HG03575 (cell line): ENCODE data around the gene SNRPD2.
"Not testable (repeated sequence)": the region's sequence is repeated elsewhere in the genome, so short reads cannot be mapped to it uniquely, and the experiment has no call there.

Experiments
- ATAC-seq: cut with Tn5 transposase; IDR thresholded peaks from one replicate; pipeline ENCODE4 v1.9.1; 2021; ENCODE audit not compliant: unreplicated experiment, insufficient number of reproducible peaks, low FRiP score; ENCODE audit errors: extremely low read depth

SNRPD2 gene

DNA sequence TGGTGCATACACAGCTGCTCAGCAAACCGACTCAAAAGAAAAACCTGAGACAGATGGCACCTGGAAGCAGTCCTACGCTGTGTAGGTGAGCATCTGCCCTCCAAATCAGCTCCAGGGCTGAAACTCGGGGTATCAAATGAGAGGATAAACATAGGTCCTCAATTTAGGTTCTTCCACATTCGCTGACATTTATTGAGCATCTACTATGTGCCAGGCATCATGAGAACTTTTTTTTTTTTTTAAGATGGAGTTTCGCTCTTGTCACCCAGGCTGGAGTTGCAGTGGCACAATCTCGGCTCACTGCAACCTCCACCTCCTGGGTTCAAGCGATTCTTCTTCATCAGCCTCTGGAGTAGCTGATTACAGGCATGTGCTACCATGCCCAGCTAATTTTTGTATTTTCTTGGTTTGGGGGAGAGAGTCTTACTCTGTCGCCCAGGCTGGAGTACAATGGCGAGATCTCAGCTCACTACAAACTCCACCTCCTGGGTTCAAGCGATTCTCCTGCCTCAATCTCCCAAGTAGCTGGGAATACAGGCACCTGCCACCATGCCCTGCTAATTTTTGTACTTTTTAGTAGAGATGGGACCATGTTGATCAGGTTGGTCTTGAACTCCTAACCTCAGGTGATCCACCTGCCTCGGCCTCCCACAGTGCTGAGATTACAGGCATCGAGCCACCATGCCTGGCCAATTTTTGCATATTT lies 14.1 kb upstream of the SNRPD2 start:
- no peak for ATAC-seq

DNA sequence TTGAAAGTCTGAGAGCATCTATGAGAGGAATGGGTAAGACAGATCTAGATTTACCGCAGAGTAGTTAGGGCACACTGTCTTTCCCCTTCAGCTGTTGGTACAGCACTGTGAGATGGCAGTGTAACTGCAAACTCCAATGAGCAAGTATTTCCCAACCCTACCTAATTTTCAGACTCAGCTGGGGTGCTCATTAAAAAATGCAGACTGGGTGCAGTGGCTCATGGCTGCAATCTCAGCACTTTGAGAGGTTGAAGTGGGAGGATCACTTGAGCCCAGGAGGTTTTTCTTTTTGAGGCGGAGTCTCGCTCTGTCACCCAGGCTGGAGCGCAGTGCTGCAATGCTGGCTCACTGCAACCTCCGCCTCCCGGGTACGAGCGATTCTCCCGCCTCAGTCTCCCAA lies 13.4 kb upstream of the SNRPD2 start:
- ATAC-seq, result no peak

DNA sequence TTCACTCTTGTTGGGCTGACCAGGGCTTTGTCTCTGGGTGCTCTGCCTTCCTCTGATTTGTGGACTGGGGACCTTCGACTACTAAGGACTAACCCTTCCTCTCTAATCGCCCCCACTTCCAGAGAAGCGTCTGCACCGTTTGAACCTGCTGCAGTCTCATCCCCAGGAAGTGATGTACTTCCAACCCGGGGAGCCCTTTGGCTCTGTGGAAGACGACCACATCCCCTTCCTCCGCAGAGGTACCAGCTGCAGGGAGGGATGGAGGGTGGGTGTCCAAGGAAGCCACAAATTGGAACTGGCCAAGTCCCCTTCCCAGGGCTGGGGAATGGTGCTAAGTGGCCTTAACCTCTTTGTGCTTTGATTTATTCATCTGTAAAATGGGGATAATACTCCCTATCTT lies 9.9 kb upstream of the SNRPD2 start:
- no peak for ATAC-seq

DNA sequence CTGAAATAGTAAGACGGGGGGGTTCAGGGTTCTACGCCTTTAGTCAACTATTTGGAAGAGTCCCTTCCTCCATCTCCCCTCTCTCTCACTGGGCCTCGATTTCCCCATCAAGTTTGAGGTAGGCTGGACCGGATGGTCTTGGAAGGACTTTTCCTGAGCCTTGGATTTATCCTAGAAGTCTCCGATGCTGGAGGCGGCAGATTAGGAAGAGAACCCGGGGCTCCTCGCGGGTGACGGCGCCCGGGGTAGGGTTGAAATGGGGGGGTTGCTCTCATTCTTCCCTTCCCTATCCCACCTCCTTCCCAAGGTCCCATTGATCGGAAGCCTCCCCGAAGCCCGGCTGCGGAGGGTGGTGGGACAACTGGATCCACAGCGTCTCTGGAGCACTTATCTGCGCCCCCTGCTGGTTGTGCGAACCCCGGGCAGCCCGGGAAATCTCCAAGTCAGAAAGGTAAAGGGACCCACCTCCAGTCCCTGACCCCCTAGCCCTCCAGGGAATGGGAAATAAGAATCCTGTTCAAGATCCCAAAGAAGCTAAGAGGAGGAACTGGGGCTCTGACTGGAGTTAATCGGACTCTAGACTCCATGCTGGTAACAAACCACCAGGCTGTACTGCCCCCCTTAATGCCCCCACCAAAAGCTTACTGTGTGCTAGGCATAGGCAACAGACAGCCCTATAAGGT lies 1.5 kb upstream of the SNRPD2 start:
- no peak for ATAC-seq

DNA sequence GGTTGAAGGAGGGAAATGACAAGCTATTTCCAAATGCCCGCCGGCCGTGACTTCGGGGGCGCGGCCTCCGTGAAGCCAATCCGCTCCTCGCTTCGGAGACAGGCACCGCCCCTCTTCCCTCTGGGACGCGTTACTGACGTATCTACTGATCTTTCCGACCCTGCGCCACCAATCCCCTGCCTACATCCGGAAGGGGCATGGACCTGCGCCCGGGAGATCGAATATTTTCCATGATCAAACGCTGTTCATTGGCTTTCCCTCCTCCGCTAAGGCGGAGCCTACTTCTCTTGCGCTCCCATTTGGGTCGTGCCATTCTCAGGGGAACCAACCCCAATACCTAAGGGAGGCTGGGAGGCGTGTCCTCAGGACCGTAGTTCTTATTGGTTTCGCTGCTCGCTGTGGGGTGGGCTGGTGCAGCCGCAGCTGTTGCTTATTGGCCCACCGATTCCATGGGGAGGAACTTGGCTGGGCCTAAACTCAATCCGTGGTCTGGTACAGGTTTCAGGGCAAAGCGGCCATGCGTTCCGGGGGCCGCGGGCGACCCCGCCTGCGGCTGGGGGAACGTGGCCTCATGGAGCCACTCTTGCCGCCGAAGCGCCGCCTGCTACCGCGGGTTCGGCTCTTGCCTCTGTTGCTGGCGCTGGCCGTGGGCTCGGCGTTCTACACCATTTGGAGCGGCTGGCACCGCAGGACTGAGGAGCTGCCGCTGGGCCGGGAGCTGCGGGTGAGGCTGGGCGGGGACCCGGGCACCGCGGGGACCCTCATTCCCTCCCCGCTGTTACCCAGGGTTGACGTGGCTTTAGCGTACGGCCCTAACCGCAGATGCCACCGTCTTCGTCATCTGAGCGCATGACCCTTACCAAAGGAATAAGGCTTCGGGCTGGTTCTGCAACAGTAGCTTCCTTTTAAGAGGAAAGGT lies 693 bp upstream of the SNRPD2 start, which contains the start of gene QPCTL:
QPCTL (plus strand) TSS at position 480 of the 919 bp plus-strand sequence; CDS start at position 518, 38 bp downstream.
- ATAC-seq, result peak; percentile 72

DNA sequence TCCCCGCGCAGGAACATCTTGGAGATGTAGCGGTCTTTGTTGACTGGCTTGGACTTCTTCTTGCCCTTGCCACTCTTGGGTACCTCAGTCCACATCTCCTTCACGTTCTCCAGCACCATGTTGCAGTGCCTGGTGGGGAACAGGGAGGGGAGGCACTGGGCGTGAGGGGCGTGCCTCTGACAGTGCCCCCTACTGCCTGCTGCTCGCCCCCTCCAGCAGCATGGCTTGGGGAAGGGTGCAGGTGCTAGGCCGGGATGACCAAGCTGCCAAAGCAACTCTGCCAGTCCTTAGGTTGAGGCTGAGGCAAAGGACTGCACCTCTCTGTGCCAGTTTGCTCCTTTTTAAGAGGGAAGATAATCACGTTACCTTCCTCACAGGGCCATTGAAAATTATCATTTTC lies 4.2 kb downstream of the SNRPD2 start:
- no peak for ATAC-seq

DNA sequence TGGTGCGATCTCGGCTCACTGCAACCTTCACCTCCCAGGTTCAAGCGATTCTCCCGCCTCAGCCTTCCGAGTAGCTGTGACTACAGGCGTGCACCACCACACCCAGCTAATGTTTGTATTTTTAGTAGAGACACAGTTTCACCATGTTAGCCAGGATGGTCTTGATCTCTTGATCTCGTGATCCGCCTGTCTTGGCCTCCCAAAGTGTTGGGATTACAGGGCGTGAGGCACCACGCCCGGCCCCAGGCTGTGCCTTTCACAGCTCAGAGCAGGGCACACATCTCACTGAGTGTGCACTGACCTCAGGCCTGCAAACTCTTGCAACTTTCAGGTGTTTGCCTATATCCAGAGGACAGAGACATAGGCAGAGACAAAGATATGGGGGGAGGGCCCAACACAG lies 6.7 kb downstream of the SNRPD2 start:
- ATAC-seq, result not testable (repeated sequence)

DNA sequence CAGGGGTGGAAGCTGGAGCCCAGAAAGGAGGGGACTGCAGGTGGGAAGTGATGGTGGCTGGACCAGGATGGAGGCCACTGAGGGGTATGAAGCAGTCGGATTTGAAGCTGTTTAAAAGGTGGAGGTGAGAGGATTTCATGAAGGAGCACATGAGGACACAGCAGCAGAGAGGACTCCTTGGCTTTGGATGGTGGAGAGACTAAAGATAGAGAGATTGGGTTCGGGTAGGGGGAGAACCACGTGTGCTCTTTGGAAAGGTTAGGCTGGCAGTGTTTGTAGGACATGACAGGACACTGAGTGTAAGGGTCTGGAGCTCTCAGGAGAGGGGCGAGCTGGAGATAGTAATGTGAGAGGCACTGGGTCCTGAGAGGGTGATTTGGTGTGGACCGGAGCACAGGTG lies 8.8 kb downstream of the SNRPD2 start:
- ATAC-seq, result no peak

DNA sequence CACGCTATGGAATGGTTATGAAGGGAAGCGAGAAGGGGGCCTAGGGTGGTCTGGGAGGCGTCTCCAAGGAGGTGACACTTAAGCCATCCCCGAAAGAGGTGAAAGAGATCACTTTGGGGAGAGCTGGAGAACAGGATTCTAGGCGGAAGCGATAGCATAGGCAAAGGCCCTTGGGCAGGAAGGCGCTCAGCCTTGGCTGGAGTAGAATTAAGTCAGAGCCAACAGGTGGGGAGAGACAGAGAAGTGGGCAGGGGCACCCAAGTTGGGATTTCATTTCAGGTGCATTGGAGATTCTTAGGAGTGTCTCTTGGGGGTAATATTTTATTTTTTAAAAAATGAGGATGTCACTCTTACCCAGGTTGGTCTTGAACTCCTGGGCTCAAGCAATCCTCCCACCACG lies 9.6 kb downstream of the SNRPD2 start:
- no peak for ATAC-seq

DNA sequence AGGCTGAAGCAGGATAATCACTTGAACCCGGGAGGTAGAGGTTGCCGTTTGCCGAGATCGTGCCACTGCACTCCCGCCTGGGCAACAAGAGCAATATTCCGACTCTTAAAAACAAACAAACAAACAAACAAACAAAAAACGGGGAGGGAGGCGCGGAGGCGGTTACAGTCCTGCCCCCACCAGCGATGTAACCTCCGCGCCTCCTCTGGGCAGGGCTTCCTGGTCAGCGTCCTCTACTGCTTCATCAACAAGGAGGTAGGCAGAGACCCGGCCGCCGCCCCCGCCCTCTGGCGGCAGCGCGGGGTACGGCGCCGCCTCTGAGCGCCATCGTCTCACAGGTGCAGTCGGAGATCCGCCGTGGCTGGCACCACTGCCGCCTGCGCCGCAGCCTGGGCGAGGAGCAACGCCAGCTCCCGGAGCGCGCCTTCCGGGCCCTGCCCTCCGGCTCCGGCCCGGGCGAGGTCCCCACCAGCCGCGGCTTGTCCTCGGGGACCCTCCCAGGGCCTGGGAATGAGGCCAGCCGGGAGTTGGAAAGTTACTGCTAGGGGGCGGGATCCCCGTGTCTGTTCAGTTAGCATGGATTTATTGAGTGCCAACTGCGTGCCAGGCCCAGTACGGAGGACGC lies 10.2 kb downstream of the SNRPD2 start:
- ATAC-seq, result no peak

DNA sequence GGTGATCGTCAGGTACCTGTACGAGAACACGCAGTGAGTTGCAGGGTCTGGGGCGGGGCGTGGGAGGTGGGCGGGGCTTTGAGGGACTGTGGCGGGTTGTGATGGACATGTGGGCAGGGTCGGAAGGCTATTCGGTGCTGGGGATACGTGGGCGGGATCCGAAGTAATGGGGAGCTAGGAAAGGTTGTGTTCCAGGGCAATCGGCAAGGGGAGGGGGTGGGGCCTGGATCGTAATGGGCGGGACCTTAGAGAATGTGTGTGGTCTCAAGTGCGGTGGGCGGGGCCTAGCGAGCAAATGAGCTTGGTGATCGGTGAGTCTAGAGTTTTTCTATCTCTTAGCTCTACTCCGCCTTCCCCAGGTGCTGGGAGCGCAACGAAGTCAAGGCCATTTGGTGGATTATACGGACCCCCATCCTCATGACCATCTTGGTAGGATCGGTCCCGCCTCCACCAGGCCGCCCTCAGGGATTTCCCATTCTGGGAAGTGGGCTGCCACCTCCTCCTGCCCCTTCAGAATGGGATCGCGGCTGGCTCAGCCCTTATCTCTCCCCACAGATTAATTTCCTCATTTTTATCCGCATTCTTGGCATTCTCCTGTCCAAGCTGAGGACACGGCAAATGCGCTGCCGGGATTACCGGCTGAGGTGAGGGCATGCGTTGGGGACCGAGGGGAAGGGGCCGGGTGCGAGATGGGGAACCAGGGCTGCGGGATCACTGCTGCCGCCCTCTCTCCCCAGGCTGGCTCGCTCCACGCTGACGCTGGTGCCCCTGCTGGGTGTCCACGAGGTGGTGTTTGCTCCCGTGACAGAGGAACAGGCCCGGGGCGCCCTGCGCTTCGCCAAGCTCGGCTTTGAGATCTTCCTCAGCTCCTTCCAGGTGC lies 14.2 kb downstream of the SNRPD2 start:
- ATAC-seq, result no peak

DNA sequence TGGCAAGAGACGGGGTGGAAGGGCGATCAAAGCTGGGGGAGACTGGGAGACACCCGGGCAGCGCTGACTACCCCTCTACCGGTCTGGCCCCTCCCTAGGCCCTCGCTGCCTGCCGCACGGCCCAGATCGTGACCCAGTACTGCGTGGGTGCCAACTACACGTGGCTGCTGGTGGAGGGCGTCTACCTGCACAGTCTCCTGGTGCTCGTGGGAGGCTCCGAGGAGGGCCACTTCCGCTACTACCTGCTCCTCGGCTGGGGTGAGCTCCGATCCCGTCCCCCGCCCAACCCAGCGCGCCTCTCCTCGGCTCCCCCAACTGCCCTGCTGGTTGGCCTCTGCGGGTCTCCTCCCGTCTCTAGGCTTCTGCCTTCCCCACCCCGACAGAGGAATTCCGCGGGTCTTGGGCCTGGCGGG lies 14.9 kb downstream of the SNRPD2 start:
- no peak for ATAC-seq

DNA sequence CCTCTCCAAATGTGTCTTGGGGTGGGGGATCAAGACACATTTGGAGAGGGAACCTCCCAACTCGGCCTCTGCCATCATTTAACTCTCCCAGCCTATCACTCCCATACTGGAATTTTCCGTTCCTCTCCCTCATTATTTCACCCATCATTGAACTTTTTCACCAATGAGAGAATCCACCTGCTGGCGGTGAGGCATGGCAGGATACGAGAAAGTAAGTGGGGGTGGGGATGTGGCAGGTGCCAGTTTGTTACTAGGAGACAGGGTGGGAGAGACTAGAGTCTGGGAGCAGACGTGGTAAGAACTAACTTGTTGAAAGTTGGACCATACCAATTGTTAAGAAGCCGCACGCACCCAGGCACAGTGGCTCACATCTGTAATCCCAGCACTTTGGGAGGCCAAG lies 16.8 kb downstream of the SNRPD2 start:
- ATAC-seq, result no peak

DNA sequence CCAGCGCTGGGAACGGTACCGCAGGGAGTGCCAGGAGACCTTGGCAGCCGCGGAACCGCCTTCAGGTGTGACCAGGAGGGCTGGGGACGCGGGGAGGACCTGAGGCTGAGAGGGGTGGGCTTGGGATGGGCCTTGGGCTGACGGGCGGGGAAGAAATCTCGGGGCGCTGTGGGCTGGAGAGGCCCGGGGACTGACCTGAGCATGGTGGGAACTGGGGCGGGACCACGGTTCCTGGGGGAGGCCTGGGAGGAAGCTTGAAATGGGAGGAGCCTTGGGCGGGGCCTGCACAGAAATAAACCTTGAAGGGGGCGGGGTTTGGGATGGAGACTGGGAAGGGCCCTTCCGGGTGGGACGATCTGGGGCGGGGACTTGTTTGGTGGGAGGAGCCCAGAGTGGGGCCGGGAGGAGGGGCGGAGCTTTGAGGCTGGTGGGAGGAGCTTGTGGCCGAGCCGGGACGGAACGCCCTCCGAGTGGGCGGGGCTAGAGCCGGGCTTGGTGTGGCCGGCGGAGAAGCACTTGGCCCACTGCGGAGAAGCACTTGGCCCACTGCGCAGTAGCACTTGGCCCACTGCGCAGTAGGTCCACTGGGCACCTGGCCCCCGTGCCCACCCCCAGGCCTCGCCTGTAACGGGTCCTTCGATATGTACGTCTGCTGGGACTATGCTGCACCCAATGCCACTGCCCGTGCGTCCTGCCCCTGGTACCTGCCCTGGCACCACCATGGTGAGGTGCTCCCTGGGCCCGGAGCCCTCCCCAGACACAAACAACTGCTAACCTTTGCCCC lies 20.9 kb downstream of the SNRPD2 start:
- ATAC-seq, result no peak

DNA sequence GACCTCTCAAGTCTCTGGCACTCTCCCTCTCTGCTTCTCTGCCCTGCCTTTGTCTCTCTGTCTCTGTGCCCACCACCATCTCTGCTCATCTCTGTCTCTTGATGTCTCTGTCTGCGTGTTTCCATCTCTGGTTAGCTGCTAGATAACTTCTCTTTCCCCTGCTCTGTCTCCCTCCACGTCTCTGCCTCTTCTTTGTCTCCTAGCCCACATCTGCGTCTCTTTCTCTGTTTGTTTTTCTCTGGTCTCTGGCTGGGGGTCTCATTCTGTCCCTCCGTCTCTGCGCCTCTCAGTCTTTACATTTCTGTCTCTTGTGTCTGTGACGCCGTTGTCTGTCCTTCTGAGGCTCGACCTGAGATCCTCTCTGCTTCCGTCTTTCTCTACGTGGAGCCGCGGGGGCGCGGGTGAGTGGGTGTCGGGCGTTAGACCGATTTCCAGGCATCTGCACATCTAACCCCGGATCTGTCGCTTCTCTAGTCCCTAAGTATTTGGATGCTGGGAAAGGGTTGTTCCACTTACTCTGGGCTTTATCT lies 23.3 kb downstream of the SNRPD2 start:
- no peak for ATAC-seq

DNA sequence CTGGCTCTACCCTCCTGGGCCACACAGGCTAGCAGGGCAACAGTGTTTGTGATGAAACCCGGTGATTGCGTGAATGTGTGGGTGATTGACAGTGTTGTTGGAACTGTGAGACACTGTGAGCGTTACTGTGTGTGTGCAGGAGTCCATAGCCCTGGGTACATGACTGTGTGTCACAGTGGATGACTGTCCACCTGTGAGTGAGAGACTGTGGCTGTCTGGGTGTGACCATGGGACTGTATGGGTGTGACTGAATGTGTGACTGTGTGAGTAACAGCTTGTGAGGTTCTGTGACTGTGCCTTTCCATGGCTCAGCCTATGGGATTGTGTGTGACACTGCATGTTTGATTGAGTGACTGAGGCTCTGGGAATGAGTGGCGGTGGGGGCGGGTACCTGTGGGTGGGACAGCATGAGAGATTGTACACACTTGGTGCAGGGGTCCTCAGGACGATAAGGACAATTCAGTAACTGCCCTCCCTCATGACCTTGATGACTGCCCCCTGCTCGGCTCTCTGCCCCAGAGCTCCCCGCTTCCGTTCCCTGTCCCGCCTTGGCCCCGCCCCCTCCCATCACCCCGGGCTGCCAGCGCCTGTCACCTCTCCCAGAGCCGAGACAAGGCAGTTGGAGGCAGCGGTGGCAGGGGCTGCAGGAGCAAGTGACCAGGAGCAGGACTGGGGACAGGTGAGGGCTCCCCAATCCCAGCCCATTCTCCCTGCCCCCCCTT lies 24.0 kb downstream of the SNRPD2 start, which contains the start of gene GIPR:
GIPR (plus strand) TSS at position 602 of the 722 bp plus-strand sequence. CDS start 1,300 bp downstream, outside the sequence.
- no peak for ATAC-seq

DNA sequence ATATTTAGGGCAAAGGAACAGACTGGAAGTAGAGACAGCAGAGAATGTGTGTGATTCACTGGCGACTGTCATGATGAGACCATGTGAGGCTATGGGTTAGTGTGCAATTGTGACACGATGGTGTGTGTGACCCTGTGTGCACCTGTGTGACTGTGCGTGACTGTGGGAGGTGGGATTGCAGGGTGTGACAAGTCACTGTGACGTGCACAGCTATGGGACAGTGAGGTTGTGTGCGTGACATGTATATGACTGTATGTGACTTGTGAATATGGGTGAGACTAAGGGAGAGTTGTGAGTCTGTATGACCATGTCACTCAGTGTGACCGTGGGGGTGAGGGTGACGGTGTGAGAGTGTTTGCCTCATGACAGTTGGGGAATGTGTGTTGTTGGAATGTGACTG lies 27.2 kb downstream of the SNRPD2 start:
- no peak for ATAC-seq
